HL-60 (cell line): ENCODE results near the gene PLXDC2.

Experiments
- DNase-seq, 2 experiments: peaks; one replicate each; pipeline ENCODE4 v3.0.0-alpha.2; 2010 to 2020; ENCODE audit warnings: low read depth in 1 of 2, low spot score in 1 of 2
- H3K27ac ChIP-seq: fragments of 250-450 bp; sonication (Bioruptor Pico); replicated peaks from 2 replicates; pipeline ENCODE4 v1.5.1; 2020; ENCODE audit warnings: mild to moderate bottlenecking, moderate library complexity
- H3K27me3 ChIP-seq: fragments of 250-450 bp; sonication (Bioruptor Pico); 2 replicates; pipeline ENCODE4 v1.5.1; 2021; ENCODE audit warnings: mild to moderate bottlenecking, moderate library complexity; ENCODE audit not compliant: insufficient read depth, poor library complexity, severe bottlenecking
- H3K4me3 ChIP-seq: replicated peaks from 2 replicates; pipeline ENCODE4 v1.5.1; 2011; ENCODE audit warnings: mild to moderate bottlenecking, control low read depth, low read length; ENCODE audit not compliant: insufficient read depth
- GABPA ChIP-seq: IDR thresholded peaks from 2 replicates; pipeline ENCODE4 v1.6.1; 2012; ENCODE audit warnings: low read depth
- POLR2AphosphoS5 ChIP-seq: IDR thresholded peaks from 2 replicates; pipeline ENCODE4 v1.6.1; 2012; ENCODE audit warnings: low read depth
- REST ChIP-seq: IDR thresholded peaks from 2 replicates; pipeline ENCODE4 v1.6.1; 2012; ENCODE audit warnings: low read depth; ENCODE audit not compliant: insufficient replicate concordance
- SPI1 ChIP-seq: IDR thresholded peaks from 2 replicates; pipeline ENCODE4 v1.6.1; 2012; ENCODE audit warnings: low read depth, mild to moderate bottlenecking, borderline replicate concordance
- TF ChIP-seq, protein P1 (sequence below): IDR thresholded peaks from one replicate; pipeline ENCODE4 v1.5.1; 2011; ENCODE audit warnings: low read length, control low read depth, inconsistent platforms; ENCODE audit not compliant: insufficient read depth

The PLXDC2 gene

GRCh38 chr10:19944911-19945663 is 128.9 kb downstream of the PLXDC2 start:
- H3K27me3 ChIP-seq, result no peaks in the 10 kb centered on the region
- no peak overlapping the region for H3K4me3 ChIP-seq
- H3K27ac ChIP-seq, result no peak overlapping the region
- no peak for DNase-seq
- TF ChIP-seq GABPA, result no peak
- TF ChIP-seq POLR2AphosphoS5, result no peak
- no peak for TF ChIP-seq SPI1
- TF ChIP-seq, protein P1, sequence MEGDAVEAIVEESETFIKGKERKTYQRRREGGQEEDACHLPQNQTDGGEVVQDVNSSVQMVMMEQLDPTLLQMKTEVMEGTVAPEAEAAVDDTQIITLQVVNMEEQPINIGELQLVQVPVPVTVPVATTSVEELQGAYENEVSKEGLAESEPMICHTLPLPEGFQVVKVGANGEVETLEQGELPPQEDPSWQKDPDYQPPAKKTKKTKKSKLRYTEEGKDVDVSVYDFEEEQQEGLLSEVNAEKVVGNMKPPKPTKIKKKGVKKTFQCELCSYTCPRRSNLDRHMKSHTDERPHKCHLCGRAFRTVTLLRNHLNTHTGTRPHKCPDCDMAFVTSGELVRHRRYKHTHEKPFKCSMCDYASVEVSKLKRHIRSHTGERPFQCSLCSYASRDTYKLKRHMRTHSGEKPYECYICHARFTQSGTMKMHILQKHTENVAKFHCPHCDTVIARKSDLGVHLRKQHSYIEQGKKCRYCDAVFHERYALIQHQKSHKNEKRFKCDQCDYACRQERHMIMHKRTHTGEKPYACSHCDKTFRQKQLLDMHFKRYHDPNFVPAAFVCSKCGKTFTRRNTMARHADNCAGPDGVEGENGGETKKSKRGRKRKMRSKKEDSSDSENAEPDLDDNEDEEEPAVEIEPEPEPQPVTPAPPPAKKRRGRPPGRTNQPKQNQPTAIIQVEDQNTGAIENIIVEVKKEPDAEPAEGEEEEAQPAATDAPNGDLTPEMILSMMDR, result no peak
- TF ChIP-seq REST, result no peak

DNA sequence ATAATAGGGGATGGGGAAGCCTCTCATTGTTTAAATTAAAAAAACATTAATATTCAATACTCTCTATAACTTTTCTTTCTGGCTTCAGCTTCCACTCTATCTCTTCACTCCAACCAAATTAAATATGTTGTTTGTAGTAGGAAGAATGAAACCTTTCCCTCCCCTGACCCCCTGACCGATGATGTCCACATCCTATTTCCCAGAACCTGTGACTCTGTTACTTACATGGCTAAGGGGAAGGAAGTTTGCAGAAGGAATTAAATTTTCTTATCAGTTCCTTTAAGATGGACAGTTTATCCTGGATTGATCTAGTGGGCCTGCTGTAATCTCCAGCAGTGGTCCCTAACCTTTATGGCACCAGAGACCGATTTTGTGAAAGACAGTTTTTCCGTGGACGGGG is 130.0 kb downstream of the PLXDC2 start:
- DNase-seq, result no peak
- TF ChIP-seq SPI1 (no peak), GABPA (no peak), REST (no peak), POLR2AphosphoS5 (no peak)
- TF ChIP-seq, protein P1, result no peak
- H3K4me3 ChIP-seq, result no peak overlapping the region
- H3K27ac ChIP-seq, result no peak overlapping the region
- no peaks in the 10 kb centered on the region for H3K27me3 ChIP-seq

DNA sequence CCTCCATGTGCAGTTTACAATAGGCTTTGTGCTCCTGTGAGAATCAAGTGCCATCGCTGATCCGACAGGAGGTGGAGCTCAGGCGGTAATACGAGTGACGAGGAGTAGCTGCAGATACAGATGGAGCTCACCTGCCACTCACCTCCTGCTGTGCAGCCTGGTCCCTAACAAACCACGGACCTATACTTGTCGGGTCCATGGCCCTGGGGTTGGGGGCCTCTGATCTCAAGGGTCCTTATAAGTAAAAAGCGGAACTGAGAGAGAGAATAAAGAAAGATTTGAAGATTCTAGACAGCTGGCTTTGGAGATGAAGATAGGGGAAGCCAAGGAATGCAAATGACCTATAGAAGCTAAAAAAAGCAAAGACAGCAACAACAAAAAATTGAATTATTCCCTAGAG is 130.6 kb downstream of the PLXDC2 start:
- Histone ChIP-seq H3K27ac (no peak overlapping the region), H3K27me3 (no peaks in the 10 kb centered on the region), H3K4me3 (no peak overlapping the region)
- TF ChIP-seq, protein P1, result no peak
- no peak for TF ChIP-seq SPI1
- no peak for TF ChIP-seq POLR2AphosphoS5
- no peak for TF ChIP-seq REST
- no peak for TF ChIP-seq GABPA
- DNase-seq, result no peak
